Endothelial cell (in vitro differentiated cells): ENCODE data around the gene DSCAML1. TPM values are rescaled to one million over a fixed set of nuclear protein-coding genes. Genes with fewer than 3 reads are reported as not detected.

Source experiments
- DNase-seq: peaks from one replicate; pipeline ENCODE4 v3.0.0; 2021; ENCODE audit warnings: low spot score
- H3K27ac Mint-ChIP-seq: one replicate; pipeline ENCODE4 v1.8.0; 2021; ENCODE audit warnings: mixed read lengths, inconsistent platforms; ENCODE audit not compliant: unreplicated experiment
- H3K27me3 Mint-ChIP-seq: one replicate; pipeline ENCODE4 v1.8.0; 2021; ENCODE audit warnings: mild to moderate bottlenecking, moderate library complexity, mixed read lengths, inconsistent platforms; ENCODE audit not compliant: unreplicated experiment
- H3K36me3 Mint-ChIP-seq: one replicate; pipeline ENCODE4 v1.8.0; 2021; ENCODE audit warnings: mild to moderate bottlenecking, low read depth, mixed read lengths, inconsistent platforms; ENCODE audit not compliant: unreplicated experiment
- H3K4me1 Mint-ChIP-seq: one replicate; pipeline ENCODE4 v1.8.0; 2021; ENCODE audit warnings: mild to moderate bottlenecking, mixed read lengths, inconsistent platforms; ENCODE audit not compliant: unreplicated experiment
- H3K4me3 Mint-ChIP-seq: one replicate; pipeline ENCODE4 v1.8.0; 2021; ENCODE audit warnings: mild to moderate bottlenecking, mixed read lengths, inconsistent platforms; ENCODE audit not compliant: unreplicated experiment
- H3K9me3 Mint-ChIP-seq: one replicate; pipeline ENCODE4 v1.8.0; 2021; ENCODE audit warnings: mixed read lengths, inconsistent platforms; ENCODE audit not compliant: unreplicated experiment
- total RNA-seq: library from RNA; stranded (reverse); fragmentation: NEBNext Ultra II Directional; extraction: Animal tissue kit (Norgen Biotek cat#: 25700); gene quantifications from one replicate; pipeline ENCODE4 v1.2.1, GENCODE V29; 2021; ENCODE audit not compliant: unreplicated experiment
- TF ChIP-seq, protein P1 (sequence below): fragments of 200-600 bp; sonication (generic); IDR thresholded peaks from one replicate; pipeline ENCODE4 v1.5.0; 2021; ENCODE audit warnings: antibody characterized with exemption; ENCODE audit not compliant: unreplicated experiment

Gene DSCAML1
- total RNA-seq, 1 donor from 2014 or later: 3.8 TPM

DNA sequence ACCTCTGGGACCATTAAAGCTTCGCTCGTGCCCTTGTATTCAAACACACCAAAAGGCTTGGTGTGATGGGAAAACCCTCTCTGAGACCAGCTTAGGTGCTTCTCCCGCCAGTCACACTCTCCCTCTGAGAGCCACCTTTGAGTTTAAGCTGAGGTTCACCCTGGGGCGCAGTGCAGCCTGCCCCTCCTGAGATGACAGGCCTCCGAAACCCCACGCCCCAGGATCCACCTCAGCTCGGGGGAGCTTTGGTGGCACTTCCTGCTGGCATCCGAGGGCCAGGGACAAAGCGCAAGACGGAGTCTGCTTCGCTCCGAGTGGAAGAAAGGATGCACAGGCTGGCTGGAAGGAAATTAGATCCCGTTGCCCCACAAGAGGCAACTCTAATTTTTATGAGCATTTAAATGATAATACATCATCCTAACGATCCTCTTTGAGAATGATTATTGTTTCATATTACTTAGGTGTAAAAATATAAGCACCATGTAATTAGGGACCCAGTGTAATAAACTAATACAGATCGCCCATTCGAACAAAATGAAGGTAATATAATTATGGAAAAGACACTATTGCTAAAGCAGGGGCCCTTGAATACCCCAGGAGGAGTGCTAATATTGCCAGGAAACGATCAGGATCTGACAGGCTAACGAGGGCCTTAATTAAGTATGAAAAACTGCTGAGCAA is 334.7 kb downstream of the DSCAML1 start:
- TF ChIP-seq, protein P1, sequence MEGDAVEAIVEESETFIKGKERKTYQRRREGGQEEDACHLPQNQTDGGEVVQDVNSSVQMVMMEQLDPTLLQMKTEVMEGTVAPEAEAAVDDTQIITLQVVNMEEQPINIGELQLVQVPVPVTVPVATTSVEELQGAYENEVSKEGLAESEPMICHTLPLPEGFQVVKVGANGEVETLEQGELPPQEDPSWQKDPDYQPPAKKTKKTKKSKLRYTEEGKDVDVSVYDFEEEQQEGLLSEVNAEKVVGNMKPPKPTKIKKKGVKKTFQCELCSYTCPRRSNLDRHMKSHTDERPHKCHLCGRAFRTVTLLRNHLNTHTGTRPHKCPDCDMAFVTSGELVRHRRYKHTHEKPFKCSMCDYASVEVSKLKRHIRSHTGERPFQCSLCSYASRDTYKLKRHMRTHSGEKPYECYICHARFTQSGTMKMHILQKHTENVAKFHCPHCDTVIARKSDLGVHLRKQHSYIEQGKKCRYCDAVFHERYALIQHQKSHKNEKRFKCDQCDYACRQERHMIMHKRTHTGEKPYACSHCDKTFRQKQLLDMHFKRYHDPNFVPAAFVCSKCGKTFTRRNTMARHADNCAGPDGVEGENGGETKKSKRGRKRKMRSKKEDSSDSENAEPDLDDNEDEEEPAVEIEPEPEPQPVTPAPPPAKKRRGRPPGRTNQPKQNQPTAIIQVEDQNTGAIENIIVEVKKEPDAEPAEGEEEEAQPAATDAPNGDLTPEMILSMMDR: no peak
- no peaks in the 10 kb centered on the region for H3K4me1 Mint-ChIP-seq
- H3K27ac Mint-ChIP-seq: no peak overlapping the region
- no peak for DNase-seq
- H3K9me3 Mint-ChIP-seq: no peaks in the 10 kb centered on the region
- no peaks in the 10 kb centered on the region for H3K36me3 Mint-ChIP-seq
- peaks cover 12% of the 10 kb centered on the region for H3K27me3 Mint-ChIP-seq
- H3K4me3 Mint-ChIP-seq: no peak overlapping the region

DNA sequence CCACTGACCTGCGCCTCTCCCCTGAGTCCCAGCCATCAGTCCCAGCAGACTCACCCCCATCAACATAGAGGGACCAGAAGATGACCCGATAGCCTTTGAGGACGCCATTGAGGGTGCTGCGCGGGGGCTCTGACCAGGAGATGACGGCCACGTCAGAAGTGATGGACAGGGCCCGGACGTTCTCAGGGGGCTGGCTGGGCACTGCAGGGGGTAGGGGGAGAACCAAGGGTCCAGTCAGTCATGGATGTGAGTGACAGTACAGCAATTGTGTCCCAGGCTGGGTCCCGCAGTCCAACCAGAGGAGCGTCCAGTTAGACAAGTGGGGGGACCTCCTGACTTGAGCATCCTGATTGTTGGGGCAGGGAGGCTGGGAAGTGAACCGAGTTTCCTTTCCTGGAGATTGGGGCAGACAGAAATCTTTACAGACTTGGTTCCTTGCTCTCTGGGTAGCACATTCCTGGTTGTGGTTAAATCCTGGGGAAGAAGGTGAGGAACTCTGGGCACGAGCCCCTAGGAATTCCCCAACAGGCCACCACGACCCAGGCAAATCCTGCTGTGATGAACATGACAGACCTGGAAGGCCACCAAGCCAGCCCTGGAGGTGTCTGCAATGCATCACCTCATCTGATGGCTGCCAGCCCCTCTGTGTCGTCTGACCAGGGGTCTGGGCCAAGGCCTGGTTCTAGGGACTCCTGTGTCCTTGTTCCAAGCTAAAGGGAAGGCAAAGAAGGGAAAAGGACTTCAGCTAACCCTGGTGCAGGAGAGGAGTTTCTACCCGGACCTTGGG is 335.4 kb downstream of the DSCAML1 start:
- Mint-ChIP-seq H3K27ac (no peak overlapping the region), H3K36me3 (no peaks in the 10 kb centered on the region), H3K4me3 (no peak overlapping the region), H3K27me3 (peaks cover 12% of the 10 kb centered on the region), H3K9me3 (no peaks in the 10 kb centered on the region), H3K4me1 (no peaks in the 10 kb centered on the region)
- DNase-seq: no peak
- TF ChIP-seq, protein P1: no peak

DNA sequence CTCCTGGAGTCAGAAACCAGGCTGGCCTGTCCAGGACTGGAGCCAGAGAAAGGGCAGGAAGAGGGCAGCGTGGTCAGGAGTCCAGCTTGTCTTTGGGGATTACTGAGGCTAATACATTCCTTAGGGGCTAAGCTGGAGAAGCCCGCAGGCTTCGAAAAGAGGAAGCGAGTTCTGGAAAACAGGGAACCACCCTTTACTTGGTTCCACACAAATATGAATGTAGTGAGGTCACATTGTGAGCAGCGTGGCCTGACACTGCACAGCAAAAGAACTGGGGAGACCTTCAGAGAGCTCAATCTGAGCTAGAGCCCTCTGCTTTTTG is 337.1 kb downstream of the DSCAML1 start:
- no peaks in the 10 kb centered on the region for H3K4me1 Mint-ChIP-seq
- DNase-seq: no peak
- TF ChIP-seq, protein P1: no peak
- no peak overlapping the region for H3K4me3 Mint-ChIP-seq
- H3K27ac Mint-ChIP-seq: no peak overlapping the region
- no peaks in the 10 kb centered on the region for H3K36me3 Mint-ChIP-seq
- peaks cover 15% of the 10 kb centered on the region for H3K27me3 Mint-ChIP-seq
- H3K9me3 Mint-ChIP-seq: no peaks in the 10 kb centered on the region

DNA sequence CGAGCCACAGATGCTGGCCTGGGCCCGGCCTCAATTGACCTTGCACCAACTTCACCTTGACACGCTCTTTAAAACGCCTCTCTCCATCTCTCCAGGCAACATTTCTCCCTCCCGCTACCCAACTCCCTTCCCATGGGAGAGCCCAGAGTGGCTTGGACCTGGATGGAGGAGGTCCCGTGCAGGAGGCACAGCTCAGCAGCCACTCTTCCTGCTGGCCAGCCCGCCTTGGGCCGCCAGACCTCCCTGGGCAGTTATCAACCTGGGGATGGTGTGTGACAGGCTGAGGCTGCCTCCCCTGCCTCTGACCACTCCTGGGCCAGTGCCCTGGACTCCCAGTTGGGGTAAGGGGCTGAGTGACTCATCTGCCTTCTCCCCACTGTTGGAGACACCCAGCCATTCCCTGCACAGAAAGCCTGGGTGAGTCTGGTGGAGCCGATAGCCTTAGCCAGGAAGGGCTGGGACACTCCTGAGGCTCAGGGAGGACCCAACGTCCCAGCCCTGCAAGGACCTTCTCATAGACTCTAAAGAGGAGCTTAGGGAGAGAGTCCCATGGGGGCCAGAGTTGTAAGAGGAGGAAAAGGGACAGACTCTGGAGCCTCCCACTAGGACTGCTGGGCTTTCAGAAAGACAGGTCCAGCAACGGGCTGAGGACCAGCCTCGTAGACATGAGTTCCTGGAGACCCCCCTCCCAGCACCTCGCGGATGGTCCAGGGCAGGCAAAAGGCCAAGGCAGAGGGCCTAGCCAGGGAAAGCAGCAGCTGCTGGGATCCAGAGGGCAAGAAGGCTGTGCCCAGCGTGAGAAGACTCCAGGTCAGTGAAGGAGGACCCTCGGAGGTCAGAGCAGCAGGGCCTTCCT is 337.7 kb downstream of the DSCAML1 start:
- TF ChIP-seq, protein P1: no peak
- no peaks in the 10 kb centered on the region for H3K36me3 Mint-ChIP-seq
- H3K4me1 Mint-ChIP-seq: no peaks in the 10 kb centered on the region
- H3K27ac Mint-ChIP-seq: no peak overlapping the region
- no peak overlapping the region for H3K4me3 Mint-ChIP-seq
- H3K27me3 Mint-ChIP-seq: peaks cover 15% of the 10 kb centered on the region
- H3K9me3 Mint-ChIP-seq: no peaks in the 10 kb centered on the region
- DNase-seq: no peak
